Stimulated activated CD4-positive, alpha-beta T cell treated with anti-CD3 and anti-CD28 coated beads, Interleukin-12 subunit alpha, Interleukin-12 subunit beta, amount 100 ng/mL, for 48 hours (primary cell): ENCODE measurements around the gene NUTM2D.
"Not testable (repeated sequence)": the region's sequence is repeated elsewhere in the genome, so short reads cannot be mapped to it uniquely, and the experiment has no call there.

ENCODE experiments used
- DNase-seq, 3 donors: peaks; one replicate each; pipeline ENCODE4 v3.0.0-alpha.2; 2020; ENCODE audit warnings: low read depth in 2 of 3, low spot score in 1 of 3

Gene NUTM2D

DNA sequence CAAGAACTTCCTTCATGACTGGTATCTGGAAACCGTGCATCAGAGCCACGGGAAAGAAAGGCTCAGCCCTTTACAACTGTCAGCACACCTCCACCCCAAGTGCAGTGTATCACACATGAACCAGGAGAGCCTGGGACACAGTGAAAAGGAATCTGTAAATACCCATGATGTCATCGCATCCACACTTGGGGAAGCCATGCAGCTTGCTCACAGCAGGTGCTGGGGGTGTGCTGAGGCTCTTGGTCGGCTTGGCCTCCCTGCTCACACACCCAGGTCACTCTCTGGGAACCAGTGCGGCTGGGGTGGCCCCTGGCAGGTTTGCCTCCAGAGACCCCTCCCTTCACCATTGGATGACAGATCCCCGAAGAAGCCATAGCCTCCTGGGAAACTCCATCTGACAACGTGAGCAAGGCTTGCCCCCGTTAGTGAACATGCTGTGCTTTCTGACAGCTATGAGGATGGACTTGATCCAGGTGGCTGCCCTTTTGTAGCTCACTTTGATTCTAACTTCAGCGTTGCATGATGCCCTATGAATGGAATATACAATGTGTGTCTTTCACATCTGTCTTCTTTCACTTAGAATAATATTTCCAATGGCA, 12.1 kb downstream of the NUTM2D start:
- DNase-seq = not testable (repeated sequence)

DNA sequence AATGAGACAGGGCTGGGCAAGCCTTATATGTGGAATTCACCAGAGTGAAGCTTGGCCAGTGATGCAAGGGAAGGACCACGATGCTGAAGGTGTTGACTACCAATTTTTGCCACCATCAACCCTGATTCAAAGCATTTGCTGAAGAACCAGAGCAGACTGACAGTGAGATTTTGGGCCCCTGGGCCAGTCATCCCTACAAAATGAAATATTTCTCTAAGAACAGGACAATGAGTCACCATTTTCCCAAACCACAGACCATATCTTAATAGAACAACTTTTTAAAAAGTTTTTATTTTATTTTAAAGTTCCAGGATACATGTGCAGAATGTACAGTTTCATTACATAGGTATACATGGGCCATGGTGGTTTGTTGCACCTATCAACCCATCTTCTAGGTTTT, 16.5 kb downstream of the NUTM2D start:
- DNase-seq = not testable (repeated sequence)

DNA sequence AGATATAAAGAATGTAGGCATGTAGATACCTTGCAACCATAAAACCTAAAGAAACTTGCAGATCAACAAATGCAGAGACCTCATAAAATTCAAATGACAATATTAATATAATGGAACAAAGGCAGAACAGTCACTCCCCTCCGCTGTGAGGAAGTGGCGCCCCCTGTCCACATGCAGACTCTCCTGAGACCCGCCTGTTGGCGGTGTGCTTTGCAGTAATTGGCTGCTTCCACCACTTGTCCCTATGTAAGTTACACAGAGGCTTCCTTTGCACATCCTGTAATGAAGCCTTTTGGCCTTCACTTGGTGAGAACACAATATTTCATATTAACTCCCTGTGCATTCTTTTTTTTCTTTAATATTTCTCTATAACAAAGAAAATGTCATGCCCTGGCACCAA, 21.6 kb downstream of the NUTM2D start:
- not testable (repeated sequence) for DNase-seq

DNA sequence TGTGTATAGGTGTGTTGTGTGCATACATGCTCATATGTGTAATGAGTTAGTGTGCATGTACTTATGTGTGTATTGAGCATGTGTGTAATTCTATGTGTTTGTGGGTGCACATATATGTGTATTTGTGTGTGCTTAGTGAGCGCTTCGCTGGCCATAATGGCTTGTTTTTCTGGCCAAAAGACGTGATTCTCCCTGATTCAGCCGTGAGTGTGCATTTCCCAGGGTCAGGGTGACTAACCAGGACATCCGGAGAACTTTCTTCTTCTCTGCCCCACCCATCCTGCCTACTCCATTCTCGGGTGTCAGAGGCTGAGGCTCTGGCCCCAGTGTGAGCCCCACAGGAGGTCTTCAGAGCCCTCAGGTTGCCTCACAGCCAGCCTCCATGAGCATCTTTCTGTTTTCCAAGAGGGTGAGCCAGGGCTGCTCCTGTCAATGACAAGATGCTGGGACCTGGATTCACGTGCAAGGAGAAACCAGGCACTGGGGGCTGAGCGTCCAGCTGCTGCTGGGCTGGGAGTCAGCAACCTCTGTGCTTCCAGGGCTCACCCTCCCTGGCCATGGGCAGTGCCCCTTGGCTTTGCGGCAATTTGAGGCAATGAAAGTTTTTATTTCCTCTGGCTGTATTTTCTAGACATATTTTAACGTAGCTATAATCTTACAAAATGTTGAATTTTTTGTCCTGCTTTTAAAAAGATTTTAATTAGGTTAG, 25.8 kb downstream of the NUTM2D start:
- not testable (repeated sequence) for DNase-seq

DNA sequence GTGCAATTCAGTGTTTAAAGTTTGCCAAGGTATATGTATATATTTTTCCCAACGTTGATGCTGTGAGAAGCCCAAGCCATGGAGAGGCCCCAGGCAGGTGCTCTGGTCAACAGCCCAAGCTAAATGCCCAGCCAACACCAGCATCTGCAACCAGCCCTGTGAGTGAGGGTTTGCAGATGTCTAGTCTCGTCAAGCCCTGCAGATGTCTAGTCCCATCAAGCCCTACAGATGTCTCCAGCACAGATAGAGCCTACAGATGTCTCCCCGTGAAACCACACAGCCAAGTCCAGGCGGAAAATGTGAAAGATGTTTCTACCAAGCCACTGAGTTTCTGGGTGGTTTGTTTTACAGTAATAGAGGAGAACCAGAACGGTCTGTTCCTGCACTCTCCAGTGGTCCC, 26.7 kb downstream of the NUTM2D start:
- DNase-seq = not testable (repeated sequence)

DNA sequence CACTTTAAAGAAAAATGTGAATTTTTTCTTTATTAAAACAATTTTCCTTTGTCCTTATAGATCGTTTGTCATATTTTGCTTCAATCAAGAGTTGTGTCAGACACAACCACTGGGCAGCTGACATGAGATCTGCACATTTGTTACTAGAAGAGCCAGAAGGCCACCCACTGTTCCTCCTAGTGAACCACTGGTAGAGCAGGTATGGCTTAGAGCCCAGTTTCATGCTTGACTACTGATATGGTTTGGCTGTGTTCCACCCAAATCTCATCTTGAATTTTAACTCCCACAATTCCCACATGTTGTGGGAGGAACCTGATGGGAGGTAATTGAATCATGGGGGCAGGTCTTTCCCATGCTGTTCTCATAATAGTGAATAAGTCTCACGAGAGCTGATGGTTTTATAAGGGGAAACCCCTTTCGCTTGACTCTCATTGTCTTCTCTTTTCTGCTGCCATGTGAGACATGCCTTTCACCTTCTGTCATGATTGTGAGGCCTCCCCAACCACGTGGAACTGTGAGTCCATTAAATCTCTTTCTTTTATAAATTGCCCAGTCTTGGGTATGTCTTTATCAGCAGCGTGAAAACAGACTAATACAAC, 28.3 kb downstream of the NUTM2D start:
- DNase-seq = not testable (repeated sequence)

DNA sequence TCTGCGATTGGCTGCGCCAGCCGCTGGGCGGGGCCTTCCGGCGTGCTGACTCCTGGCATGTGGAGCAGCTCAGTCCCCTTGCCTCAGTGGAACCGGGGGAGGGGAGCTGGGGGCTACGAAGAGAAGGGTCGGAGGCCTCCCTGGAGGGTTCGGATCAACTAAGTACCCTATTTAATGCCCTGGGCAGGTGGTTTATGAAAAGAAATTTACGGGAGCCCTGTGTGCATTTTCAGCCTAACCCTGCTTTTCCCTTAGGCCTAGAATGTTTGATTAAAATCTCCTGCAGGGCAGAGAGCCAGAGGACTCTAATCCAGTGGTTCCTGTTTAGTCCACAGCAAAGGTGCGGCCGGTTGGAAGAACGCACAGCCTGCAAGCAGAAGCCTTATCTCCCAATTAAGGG, 33.8 kb downstream of the NUTM2D start:
- not testable (repeated sequence) for DNase-seq

DNA sequence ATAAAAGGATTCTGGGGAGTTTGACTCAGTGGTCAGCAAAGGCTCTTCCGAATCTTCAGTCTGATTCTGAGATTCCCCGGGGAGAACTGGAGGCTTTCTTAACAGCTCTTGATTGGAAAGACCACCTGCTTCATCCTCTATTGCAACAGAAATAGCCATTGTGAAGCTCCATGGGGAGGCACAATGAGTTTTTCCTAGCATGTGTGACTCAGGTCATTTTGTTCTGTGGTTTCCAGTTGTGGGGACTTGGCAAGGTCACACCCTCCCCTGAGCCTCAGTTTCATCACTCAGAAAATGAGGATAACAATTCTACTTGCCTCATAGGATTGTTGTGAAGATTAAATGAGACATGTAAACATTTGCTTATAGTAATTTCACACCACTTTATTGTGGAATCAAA, 38.7 kb downstream of the NUTM2D start:
- DNase-seq = not testable (repeated sequence)

DNA sequence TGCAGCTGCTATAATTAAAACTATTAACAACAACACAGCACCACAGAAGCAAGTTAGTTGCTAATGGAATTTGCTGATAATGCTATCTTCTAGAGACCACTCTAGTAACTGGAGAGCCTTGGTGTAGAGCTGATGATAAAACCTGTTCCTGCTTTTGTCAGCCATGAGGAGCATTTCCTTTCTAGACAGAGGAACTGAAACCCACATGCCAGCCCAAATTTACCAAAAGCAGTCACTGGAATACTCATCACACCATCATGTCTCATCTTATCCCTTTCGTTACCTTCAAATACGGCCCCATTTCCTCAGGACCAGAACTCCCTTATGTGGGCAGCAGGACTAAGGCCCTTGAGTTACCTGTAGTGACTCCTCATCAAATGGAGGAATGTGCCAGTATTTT, 40.9 kb downstream of the NUTM2D start:
- not testable (repeated sequence) for DNase-seq

DNA sequence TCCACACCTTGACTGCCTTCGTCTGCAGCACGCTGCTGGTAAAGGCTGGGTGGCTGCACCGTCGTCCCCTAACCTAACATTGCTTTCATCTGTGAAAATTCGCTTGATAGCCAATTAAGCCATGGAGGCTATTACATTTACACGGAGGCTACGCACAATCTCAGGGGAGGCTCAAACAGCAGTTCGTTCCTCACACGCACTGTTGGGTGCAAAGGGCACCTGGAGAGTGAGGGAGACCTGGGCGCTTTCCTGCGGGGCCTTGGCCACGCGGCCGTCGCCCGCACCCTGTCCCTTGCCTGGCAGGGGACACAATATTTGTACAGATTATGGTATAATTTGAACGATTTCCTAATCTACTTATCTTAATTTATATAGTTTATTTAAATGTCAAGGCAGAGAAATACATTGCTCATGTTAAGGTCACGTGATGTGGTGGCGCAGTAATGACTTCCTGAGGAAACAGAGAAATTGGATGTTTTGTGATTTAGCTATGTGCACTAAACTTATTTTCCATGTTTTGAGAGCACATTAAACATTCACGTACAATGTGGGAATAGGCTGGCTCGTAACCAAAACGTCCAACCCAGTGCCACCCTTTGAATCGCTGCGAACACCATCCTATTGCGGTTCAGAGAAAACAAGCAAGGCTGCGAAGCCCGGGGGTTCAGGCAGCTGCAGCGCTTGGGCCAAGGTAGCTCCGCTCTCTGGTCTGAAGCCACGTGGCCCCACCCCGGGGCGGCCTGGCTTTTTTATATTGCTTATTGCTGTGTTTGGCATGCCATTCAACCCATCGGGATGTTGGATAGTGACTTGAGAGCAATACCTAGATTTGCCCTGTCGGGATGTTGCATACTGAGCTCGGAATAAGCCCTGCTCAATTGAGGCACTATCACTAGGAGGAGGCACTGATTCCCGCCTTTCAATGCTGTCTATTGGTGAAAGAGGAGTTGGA, 50.2 kb downstream of the NUTM2D start:
- not testable (repeated sequence) for DNase-seq

DNA sequence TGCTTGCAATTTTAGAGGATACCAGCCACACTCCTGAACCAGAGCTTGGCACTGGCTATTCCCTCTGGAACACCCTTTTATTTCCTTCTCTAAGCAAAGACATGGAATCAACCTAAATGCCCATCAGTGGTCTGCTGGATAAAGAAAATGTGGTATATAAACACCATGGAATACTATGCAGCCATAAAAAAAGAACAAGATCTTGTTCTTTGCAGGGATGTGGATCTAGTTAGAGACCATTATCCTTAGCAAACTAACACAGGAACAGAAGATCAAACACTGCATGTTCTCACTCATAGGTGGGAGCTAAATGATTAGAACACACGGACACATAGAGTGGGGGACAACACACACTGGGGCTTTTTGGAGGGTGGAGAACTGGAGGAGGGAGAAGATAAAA, 56.4 kb downstream of the NUTM2D start:
- DNase-seq = not testable (repeated sequence)
